Measurements from ENCODE around the gene CD63.

Gene CD63

DNA sequence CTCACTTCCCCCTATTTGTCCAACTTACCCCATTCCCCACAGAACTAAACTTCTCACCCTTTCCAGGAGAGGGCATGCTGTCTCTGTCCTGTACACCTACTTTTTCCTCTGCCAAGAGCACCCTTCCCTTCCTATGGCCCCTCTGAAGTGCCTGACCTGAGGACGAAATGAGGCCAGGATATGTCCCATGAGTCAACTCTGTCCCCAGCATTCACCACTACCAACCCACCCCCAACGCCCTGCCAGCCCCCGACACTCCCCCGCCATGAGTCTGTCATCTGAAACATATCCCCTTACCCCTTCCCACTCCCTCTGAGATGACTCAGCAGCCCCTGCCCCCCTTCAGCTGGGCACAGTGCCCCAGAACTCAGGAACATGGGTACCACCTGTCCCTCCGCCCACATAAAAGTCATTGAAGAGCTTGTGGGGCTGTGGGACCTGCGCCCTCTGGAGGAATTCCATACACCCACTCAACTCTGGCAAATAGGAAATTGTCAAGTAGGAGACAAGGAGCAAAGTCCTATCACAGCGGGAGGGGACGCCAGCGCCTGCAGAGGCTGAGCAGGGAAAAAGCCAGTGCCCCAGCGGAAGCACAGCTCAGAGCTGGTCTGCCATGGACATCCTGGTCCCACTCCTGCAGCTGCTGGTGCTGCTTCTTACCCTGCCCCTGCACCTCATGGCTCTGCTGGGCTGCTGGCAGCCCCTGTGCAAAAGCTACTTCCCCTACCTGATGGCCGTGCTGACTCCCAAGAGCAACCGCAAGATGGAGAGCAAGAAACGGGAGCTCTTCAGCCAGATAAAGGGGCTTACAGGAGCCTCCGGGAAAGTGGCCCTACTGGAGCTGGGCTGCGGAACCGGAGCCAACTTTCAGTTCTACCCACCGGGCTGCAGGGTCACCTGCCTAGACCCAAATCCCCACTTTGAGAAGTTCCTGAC lies 47.4 kb downstream of the CD63 start (continued):
- TF ChIP-seq, protein P1, sequence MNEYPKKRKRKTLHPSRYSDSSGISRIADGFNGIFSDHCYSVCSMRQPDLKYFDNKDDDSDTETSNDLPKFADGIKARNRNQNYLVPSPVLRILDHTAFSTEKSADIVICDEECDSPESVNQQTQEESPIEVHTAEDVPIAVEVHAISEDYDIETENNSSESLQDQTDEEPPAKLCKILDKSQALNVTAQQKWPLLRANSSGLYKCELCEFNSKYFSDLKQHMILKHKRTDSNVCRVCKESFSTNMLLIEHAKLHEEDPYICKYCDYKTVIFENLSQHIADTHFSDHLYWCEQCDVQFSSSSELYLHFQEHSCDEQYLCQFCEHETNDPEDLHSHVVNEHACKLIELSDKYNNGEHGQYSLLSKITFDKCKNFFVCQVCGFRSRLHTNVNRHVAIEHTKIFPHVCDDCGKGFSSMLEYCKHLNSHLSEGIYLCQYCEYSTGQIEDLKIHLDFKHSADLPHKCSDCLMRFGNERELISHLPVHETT (tag by site-specific recombination; IDR thresholded peaks at IDR 0.05) = no peak
- no peak for TF ChIP-seq ZNF184 (tag by site-specific recombination; IDR thresholded peaks at IDR 0.05)
- TF ChIP-seq, protein P2, sequence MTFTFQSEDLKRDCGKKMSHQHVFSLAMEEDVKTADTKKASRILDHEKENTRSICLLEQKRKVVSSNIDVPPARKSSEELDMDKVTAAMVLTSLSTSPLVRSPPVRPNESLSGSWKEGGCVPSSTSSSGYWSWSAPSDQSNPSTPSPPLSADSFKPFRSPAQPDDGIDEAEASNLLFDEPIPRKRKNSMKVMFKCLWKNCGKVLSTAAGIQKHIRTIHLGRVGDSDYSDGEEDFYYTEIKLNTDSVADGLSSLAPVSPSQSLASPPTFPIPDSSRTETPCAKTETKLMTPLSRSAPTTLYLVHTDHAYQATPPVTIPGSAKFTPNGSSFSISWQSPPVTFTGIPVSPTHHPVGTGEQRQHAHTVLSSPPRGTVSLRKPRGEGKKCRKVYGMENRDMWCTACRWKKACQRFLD (tag by site-specific recombination; IDR thresholded peaks at IDR 0.05) = no peak
- no peak for TF ChIP-seq ZNF146 (tag by site-specific recombination; IDR thresholded peaks at IDR 0.05)
- TF ChIP-seq, protein P3, sequence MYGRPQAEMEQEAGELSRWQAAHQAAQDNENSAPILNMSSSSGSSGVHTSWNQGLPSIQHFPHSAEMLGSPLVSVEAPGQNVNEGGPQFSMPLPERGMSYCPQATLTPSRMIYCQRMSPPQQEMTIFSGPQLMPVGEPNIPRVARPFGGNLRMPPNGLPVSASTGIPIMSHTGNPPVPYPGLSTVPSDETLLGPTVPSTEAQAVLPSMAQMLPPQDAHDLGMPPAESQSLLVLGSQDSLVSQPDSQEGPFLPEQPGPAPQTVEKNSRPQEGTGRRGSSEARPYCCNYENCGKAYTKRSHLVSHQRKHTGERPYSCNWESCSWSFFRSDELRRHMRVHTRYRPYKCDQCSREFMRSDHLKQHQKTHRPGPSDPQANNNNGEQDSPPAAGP (tag by site-specific recombination; IDR thresholded peaks at IDR 0.05) = 0 out of 2 replicates have a peak, but pooled peaks have one; percentile 35
- TF ChIP-seq, protein P4, sequence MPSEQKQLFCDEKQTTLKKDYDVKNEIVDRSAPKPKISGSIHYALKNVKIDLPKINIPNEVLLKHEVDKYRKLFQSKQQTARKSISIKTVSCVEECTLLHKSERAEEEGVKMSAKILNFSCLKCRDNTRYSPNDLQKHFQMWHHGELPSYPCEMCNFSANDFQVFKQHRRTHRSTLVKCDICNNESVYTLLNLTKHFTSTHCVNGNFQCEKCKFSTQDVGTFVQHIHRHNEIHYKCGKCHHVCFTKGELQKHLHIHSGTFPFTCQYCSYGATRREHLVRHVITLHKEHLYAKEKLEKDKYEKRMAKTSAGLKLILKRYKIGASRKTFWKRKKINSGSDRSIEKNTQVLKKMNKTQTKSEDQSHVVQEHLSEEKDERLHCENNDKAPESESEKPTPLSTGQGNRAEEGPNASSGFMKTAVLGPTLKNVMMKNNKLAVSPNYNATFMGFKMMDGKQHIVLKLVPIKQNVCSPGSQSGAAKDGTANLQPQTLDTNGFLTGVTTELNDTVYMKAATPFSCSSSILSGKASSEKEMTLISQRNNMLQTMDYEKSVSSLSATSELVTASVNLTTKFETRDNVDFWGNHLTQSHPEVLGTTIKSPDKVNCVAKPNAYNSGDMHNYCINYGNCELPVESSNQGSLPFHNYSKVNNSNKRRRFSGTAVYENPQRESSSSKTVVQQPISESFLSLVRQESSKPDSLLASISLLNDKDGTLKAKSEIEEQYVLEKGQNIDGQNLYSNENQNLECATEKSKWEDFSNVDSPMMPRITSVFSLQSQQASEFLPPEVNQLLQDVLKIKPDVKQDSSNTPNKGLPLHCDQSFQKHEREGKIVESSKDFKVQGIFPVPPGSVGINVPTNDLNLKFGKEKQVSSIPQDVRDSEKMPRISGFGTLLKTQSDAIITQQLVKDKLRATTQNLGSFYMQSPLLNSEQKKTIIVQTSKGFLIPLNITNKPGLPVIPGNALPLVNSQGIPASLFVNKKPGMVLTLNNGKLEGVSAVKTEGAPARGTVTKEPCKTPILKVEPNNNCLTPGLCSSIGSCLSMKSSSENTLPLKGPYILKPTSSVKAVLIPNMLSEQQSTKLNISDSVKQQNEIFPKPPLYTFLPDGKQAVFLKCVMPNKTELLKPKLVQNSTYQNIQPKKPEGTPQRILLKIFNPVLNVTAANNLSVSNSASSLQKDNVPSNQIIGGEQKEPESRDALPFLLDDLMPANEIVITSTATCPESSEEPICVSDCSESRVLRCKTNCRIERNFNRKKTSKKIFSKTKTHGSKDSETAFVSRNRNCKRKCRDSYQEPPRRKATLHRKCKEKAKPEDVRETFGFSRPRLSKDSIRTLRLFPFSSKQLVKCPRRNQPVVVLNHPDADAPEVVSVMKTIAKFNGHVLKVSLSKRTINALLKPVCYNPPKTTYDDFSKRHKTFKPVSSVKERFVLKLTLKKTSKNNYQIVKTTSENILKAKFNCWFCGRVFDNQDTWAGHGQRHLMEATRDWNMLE (tag by site-specific recombination; conservative IDR thresholded peaks at IDR 0.05; ENCODE audit: low read depth) = no peak
- TF ChIP-seq, protein P5, sequence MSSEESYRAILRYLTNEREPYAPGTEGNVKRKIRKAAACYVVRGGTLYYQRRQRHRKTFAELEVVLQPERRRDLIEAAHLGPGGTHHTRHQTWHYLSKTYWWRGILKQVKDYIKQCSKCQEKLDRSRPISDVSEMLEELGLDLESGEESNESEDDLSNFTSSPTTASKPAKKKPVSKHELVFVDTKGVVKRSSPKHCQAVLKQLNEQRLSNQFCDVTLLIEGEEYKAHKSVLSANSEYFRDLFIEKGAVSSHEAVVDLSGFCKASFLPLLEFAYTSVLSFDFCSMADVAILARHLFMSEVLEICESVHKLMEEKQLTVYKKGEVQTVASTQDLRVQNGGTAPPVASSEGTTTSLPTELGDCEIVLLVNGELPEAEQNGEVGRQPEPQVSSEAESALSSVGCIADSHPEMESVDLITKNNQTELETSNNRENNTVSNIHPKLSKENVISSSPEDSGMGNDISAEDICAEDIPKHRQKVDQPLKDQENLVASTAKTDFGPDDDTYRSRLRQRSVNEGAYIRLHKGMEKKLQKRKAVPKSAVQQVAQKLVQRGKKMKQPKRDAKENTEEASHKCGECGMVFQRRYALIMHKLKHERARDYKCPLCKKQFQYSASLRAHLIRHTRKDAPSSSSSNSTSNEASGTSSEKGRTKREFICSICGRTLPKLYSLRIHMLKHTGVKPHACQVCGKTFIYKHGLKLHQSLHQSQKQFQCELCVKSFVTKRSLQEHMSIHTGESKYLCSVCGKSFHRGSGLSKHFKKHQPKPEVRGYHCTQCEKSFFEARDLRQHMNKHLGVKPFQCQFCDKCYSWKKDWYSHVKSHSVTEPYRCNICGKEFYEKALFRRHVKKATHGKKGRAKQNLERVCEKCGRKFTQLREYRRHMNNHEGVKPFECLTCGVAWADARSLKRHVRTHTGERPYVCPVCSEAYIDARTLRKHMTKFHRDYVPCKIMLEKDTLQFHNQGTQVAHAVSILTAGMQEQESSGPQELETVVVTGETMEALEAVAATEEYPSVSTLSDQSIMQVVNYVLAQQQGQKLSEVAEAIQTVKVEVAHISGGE (tag by site-specific recombination; conservative IDR thresholded peaks at IDR 0.05; ENCODE audit: low read depth) = peak; percentile 54; the same call in 1 of the 2 replicates
- TF ChIP-seq ZNF426 (tag by site-specific recombination; IDR thresholded peaks at IDR 0.05) = no peak
- TF ChIP-seq ZNF529 (tag by site-specific recombination; IDR thresholded peaks at IDR 0.05; ENCODE audit: insufficient replicate concordance) = no peak
- TF ChIP-seq, protein P6, sequence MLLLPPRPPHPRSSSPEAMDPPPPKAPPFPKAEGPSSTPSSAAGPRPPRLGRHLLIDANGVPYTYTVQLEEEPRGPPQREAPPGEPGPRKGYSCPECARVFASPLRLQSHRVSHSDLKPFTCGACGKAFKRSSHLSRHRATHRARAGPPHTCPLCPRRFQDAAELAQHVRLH (tag by site-specific recombination; IDR thresholded peaks at IDR 0.05) = no peak
- no peak for TF ChIP-seq ZNF555 (tag by site-specific recombination; conservative IDR thresholded peaks at IDR 0.05)
- TF ChIP-seq GLIS2 (tag by site-specific recombination; IDR thresholded peaks at IDR 0.05) = peak; percentile 79; the same call in 1 of the 2 replicates
- TF ChIP-seq SCRT2 (tag by site-specific recombination; IDR thresholded peaks at IDR 0.05) = no peak
- TF ChIP-seq ZBTB17 (tag by site-specific recombination; IDR thresholded peaks at IDR 0.05) = peak; percentile 82
- TF ChIP-seq, protein P7, sequence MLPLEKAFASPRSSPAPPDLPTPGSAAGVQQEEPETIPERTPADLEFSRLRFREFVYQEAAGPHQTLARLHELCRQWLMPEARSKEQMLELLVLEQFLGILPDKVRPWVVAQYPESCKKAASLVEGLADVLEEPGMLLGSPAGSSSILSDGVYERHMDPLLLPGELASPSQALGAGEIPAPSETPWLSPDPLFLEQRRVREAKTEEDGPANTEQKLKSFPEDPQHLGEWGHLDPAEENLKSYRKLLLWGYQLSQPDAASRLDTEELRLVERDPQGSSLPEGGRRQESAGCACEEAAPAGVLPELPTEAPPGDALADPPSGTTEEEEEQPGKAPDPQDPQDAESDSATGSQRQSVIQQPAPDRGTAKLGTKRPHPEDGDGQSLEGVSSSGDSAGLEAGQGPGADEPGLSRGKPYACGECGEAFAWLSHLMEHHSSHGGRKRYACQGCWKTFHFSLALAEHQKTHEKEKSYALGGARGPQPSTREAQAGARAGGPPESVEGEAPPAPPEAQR (tag by site-specific recombination; IDR thresholded peaks at IDR 0.05) = no peak
- no peak for TF ChIP-seq ZNF138 (tag by site-specific recombination; IDR thresholded peaks at IDR 0.05; ENCODE audit: borderline replicate concordance)
- no peak for TF ChIP-seq ZBTB1 (tag by site-specific recombination; IDR thresholded peaks at IDR 0.05)
- no peak for TF ChIP-seq YY1 (tag by site-specific recombination; IDR thresholded peaks at IDR 0.05)
- TF ChIP-seq ZNF510 (tag by site-specific recombination; IDR thresholded peaks at IDR 0.05; ENCODE audit: insufficient replicate concordance) = no peak
- no peak for TF ChIP-seq ZNF514 (tag by site-specific recombination; IDR thresholded peaks at IDR 0.05)
- TF ChIP-seq ZNF626 (tag by site-specific recombination; IDR thresholded peaks at IDR 0.05) = no peak
- TF ChIP-seq ZNF394 (tag by site-specific recombination; IDR thresholded peaks at IDR 0.05; ENCODE audit: borderline replicate concordance) = no peak; the same call in 1 of the 2 replicates
- no peak for TF ChIP-seq RBAK (tag by site-specific recombination; IDR thresholded peaks at IDR 0.05)
